Ascending aorta (tissue), 2 donors: ENCODE data around the gene XBP1. TPM values are rescaled to one million over a fixed set of nuclear protein-coding genes. Genes with fewer than 3 reads are reported as not detected.

Experiments used
- DNase-seq, 2 donors: peaks; one replicate each; pipeline ENCODE4 v3.0.0-alpha.2; 2019; ENCODE audit warnings: low spot score in 2 of 2
- H3K27ac ChIP-seq, 2 donors: fragments of 200-600 bp; sonication (generic); one replicate each; pipeline ENCODE4 v1.5.1; 2016 to 2017; ENCODE audit warnings: mild to moderate bottlenecking in 1 of 2
- H3K27me3 ChIP-seq: fragments of 200-600 bp; sonication (generic); one replicate; pipeline ENCODE4 v1.5.1; 2017
- H3K36me3 ChIP-seq, 2 donors: fragments of 200-600 bp; sonication (generic); one replicate each; pipeline ENCODE4 v1.5.1; 2016
- H3K4me1 ChIP-seq, 2 donors: fragments of 200-600 bp; sonication (generic); one replicate each; pipeline ENCODE4 v1.5.1; 2016 to 2017; ENCODE audit warnings: mild to moderate bottlenecking in 1 of 2
- H3K4me3 ChIP-seq, 2 donors: fragments of 200-600 bp; sonication (generic); one replicate each; pipeline ENCODE4 v1.5.1; 2016 to 2017; ENCODE audit warnings: mild to moderate bottlenecking in 1 of 2
- H3K9me3 ChIP-seq, 2 donors: fragments of 200-600 bp; sonication (generic); one replicate each; pipeline ENCODE4 v1.5.1; 2016
- intact Hi-C: fragments of 100-400 bp; cut with DNase I; formaldehyde crosslinking; loops from one replicate; pipeline ENCODE4 v1.15.1; 2023
- total RNA-seq: library from RNA; depleted of rRNA; stranded (reverse); fragments of >200 nt; gene quantifications from one replicate; pipeline ENCODE4 v1.1.0, GENCODE V29; 2016
- TF ChIP-seq, protein P1 (sequence below), 3 experiments: fragments of 200-600 bp in 2 of 3; fragments of 450-650 bp in 1 of 3; sonication (generic) in 2 of 3; IDR thresholded peaks; one replicate each; pipeline ENCODE4 v1.5.1; 2016 to 2019; ENCODE audit warnings: antibody characterized with exemption in 3 of 3, mild to moderate bottlenecking in 1 of 3, moderate library complexity in 1 of 3

XBP1 gene
- total RNA-seq, 1 donor from 2014 or later: 158 TPM

DNA sequence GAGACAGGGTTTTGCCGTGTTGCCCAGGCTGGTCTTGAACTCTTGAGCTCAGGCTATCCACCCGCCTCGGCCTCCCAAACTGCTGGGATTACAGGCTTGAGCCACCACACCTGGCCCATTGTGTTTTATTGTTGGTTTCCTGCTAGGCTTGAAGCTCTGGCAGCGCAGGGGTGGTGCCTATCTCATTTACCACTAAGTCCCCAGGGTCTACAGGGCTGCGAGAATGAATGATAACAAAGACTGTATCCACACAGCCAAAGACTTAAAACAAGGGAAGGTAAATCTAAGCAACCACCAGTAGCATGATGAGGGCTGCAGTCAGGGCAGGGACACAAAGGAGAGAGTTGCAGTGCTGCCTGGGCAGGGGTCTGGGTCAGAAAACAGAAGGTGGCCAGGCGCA lies 37.3 kb upstream of the XBP1 start:
- no peaks in the 10 kb centered on the region for H3K4me1 ChIP-seq
- TF ChIP-seq, protein P1, sequence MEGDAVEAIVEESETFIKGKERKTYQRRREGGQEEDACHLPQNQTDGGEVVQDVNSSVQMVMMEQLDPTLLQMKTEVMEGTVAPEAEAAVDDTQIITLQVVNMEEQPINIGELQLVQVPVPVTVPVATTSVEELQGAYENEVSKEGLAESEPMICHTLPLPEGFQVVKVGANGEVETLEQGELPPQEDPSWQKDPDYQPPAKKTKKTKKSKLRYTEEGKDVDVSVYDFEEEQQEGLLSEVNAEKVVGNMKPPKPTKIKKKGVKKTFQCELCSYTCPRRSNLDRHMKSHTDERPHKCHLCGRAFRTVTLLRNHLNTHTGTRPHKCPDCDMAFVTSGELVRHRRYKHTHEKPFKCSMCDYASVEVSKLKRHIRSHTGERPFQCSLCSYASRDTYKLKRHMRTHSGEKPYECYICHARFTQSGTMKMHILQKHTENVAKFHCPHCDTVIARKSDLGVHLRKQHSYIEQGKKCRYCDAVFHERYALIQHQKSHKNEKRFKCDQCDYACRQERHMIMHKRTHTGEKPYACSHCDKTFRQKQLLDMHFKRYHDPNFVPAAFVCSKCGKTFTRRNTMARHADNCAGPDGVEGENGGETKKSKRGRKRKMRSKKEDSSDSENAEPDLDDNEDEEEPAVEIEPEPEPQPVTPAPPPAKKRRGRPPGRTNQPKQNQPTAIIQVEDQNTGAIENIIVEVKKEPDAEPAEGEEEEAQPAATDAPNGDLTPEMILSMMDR (IDR thresholded peaks at IDR 0.05): no peak
- no peak for DNase-seq
- intact Hi-C loops: no loop called here
- no peaks in the 10 kb centered on the region for H3K36me3 ChIP-seq
- H3K9me3 ChIP-seq: no peaks in the 10 kb centered on the region
- no peak overlapping the region for H3K27ac ChIP-seq
- no peaks in the 10 kb centered on the region for H3K27me3 ChIP-seq
- H3K4me3 ChIP-seq: no peak overlapping the region

DNA sequence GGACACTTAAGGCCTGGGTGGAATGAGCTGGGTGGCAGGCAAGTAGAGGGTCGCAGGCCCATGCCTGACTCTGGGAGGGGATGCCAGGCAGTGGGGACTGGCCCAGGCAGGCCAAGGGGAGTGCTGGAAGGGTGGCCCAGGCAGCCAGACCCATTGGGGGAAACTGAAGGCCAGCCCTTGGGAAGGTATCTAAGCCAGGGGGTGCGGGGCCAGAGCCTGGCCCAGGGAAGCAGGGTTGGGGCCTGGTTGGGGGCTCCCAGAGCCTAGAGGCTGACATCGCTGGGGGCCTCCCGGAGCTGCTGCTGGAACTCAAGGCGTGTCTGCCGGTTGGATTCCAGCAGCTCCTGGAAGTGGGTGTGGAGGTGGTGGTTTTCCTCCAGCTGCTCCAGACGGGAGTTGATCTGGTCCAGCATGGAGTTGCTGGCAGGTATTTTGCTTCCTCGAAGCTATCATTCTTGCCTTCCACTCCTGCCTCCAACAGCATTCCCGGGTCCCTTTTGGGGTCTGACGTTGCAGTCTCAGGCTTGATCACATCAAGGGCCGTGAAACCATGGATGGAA lies 35.3 kb upstream of the XBP1 start:
- TF ChIP-seq, protein P1 (IDR thresholded peaks at IDR 0.05): no peak
- no peak for DNase-seq
- Histone ChIP-seq H3K27ac (no peak overlapping the region), H3K9me3 (no peaks in the 10 kb centered on the region), H3K27me3 (no peaks in the 10 kb centered on the region), H3K36me3 (no peaks in the 10 kb centered on the region), H3K4me3 (no peak overlapping the region), H3K4me1 (no peaks in the 10 kb centered on the region)
- intact Hi-C loops: no loop called here

DNA sequence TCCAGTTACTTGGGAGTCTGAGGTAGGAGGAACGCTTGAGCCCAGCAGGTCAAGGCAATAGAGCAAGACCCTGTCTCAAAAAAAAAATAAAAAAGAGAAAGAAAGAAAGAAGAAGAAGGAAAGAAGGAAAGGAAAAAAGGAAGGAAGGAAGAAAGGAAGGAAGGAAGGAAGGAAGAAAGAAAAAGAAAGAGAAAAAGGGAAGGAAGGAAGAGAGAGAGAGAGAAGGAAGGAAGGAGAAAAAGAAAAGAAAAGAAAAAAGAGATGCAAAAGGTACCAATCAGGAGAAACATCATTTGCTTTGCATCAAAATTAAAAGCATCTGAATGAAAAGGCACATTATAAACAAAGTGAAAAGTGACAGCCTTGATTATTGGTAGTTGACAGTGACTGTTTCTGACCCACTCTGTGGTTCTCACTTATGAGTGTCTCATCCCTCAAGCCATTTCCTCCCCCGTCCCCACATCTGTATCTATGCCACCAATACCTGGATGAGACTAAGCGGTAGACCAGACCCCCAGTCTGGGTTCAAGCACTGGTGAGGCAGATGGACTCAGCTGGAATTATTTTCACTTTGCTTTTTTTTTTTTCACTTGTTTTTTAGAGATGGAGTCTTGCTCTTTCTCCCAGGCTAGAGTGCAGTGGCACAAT lies 33.0 kb upstream of the XBP1 start:
- Histone ChIP-seq H3K27ac (no peak overlapping the region), H3K27me3 (no peaks in the 10 kb centered on the region), H3K4me1 (no peaks in the 10 kb centered on the region), H3K4me3 (no peak overlapping the region), H3K36me3 (no peaks in the 10 kb centered on the region), H3K9me3 (no peaks in the 10 kb centered on the region)
- TF ChIP-seq, protein P1 (IDR thresholded peaks at IDR 0.05): no peak
- no peak for DNase-seq
- intact Hi-C loops: no loop called here

DNA sequence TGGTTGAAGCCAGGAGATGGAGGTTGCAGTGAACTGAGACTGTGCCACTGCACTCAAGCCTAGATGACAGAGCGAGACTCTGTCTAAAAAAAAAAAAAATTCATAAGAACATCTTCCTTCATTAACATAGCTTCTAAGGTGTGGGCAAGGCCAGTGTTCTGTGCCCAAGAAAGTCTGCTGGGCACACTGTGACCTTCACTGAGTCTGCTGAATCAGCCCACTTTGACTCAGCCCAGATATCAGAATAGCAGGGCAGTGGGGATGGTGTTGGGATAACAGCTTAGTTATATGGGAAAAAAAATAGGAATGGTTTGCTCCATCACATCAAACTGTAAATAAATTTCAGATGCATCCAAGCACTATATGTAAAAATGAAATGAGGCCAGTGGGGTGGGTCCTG lies 32.4 kb upstream of the XBP1 start:
- no peak for DNase-seq
- no peak overlapping the region for H3K4me3 ChIP-seq
- H3K27ac ChIP-seq: no peak overlapping the region
- no peaks in the 10 kb centered on the region for H3K9me3 ChIP-seq
- intact Hi-C loops: no loop called here
- no peaks in the 10 kb centered on the region for H3K36me3 ChIP-seq
- H3K4me1 ChIP-seq: no peaks in the 10 kb centered on the region
- TF ChIP-seq, protein P1 (IDR thresholded peaks at IDR 0.05): no peak
- no peaks in the 10 kb centered on the region for H3K27me3 ChIP-seq

DNA sequence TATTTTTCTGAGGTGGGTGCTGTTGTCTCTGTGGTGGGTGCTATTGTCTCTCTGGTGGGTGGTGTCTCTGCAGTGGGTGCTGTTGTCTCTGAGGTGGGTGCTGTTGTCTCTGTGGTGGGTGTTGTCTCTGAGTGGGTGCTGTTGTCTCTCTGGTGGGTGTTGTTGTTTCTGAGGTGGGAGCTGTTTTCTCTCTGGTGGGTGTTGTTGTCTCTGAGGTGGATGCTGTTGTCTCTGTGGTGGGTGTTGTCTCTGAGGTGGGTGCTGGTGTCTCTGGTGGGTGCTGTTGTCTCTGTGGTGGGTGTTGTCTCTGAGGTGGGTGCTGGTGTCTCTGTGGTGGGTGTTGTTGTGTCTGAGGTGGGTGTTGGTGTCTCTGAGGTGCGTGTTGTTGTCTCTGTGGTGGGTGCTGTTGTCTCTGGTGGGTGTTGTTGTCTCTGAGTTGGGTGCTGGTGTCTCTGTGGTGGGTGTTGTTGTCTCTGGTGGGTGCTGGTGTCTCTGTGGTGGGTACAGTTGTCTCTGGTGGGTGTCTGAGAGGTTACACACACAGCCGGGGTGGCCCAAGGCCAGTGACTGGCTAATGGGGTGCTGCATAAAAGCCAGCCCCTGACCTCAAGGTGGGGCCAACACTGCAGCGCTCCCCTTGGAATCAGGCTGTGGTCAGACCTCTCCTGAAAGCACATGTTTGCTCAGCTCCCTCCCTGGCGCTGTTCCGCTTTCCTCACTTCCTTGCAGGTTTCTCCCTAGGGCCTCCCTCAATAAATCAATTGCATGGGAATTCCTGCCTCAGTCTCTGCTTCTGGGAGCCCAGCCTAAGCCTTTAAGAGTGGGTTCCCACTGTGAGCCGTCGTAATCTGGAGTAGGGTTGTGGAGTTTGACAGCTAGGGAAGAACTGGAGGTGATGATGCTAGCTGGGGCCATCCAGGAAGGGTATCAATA lies 31.0 kb upstream of the XBP1 start:
- H3K36me3 ChIP-seq: no peaks in the 10 kb centered on the region
- no peak for DNase-seq
- intact Hi-C loops: no loop called here
- no peak overlapping the region for H3K27ac ChIP-seq
- H3K9me3 ChIP-seq: no peaks in the 10 kb centered on the region
- H3K4me3 ChIP-seq: no peak overlapping the region
- TF ChIP-seq, protein P1 (IDR thresholded peaks at IDR 0.05): no peak
- H3K4me1 ChIP-seq: no peaks in the 10 kb centered on the region
- H3K27me3 ChIP-seq: no peaks in the 10 kb centered on the region
